HG03064 (cell line): ENCODE results near the gene AUTS2.

Experiments
- ATAC-seq: cut with Tn5 transposase; IDR thresholded peaks from one replicate; pipeline ENCODE4 v1.9.1; 2021; ENCODE audit warnings: low read depth; ENCODE audit not compliant: unreplicated experiment

The AUTS2 gene

GRCh38 chr7:70189776-70190175, 591.5 kb downstream of the AUTS2 start:
- no peak for ATAC-seq

- no peak for ATAC-seq
These were observed 592.0 kb downstream of the AUTS2 start for GRCh38 chr7:70190281-70190680.

GRCh38 chr7:70193514-70193913, 595.2 kb downstream of the AUTS2 start:
- ATAC-seq, result no peak

GRCh38 chr7:70208236-70209063, 610.2 kb downstream of the AUTS2 start:
- no peak for ATAC-seq

GRCh38 chr7:70210200-70210935, 612.1 kb downstream of the AUTS2 start:
- ATAC-seq, result no peak

- ATAC-seq, result no peak
These were observed 612.6 kb downstream of the AUTS2 start for GRCh38 chr7:70210936-70211310.

GRCh38 chr7:70212281-70212680, 614.0 kb downstream of the AUTS2 start:
- ATAC-seq, result no peak

GRCh38 chr7:70214071-70214470, 615.8 kb downstream of the AUTS2 start:
- ATAC-seq, result no peak

GRCh38 chr7:70215491-70215890, 617.2 kb downstream of the AUTS2 start:
- no peak for ATAC-seq

- no peak for ATAC-seq
These were observed 619.3 kb downstream of the AUTS2 start for GRCh38 chr7:70217571-70217970.

- ATAC-seq, result no peak
These were observed 619.7 kb downstream of the AUTS2 start for GRCh38 chr7:70218006-70218405.

- ATAC-seq, result no peak
These were observed 620.8 kb downstream of the AUTS2 start for GRCh38 chr7:70219061-70219460.

GRCh38 chr7:70229242-70229641, 631.0 kb downstream of the AUTS2 start:
- ATAC-seq, result no peak

GRCh38 chr7:70230761-70231160, 632.5 kb downstream of the AUTS2 start:
- no peak for ATAC-seq

- no peak for ATAC-seq
These were observed 635.5 kb downstream of the AUTS2 start for GRCh38 chr7:70233776-70234175.

GRCh38 chr7:70237256-70237655, 639.0 kb downstream of the AUTS2 start:
- ATAC-seq, result no peak

GRCh38 chr7:70237831-70238575, 639.7 kb downstream of the AUTS2 start:
- peak; percentile 99 for ATAC-seq

GRCh38 chr7:70239918-70240317, 641.6 kb downstream of the AUTS2 start:
- no peak for ATAC-seq

- ATAC-seq, result no peak
These were observed 642.6 kb downstream of the AUTS2 start for GRCh38 chr7:70240873-70241272.

- no peak for ATAC-seq
These were observed 643.4 kb downstream of the AUTS2 start for GRCh38 chr7:70241536-70242175.

- no peak for ATAC-seq
These were observed 644.6 kb downstream of the AUTS2 start for GRCh38 chr7:70242826-70243225.
